ENCODE results near the gene SOX8.

- TF ChIP-seq CTCF (IDR thresholded peaks at IDR 0.05) (no peak), POLR2A (IDR thresholded peaks at IDR 0.05) (no peak)
These were observed 13.8 kb upstream of the SOX8 start for GRCh38 chr16:967546-968295.

All from lower leg skin (tissue), 3 donors.